Skeletal muscle satellite cell (primary cell): ENCODE data around the gene TMEM126B.
"Not testable (repeated sequence)": the region's sequence is repeated elsewhere in the genome, so short reads cannot be mapped to it uniquely, and the experiment has no call there.

Source experiments
- H3K27me3 ChIP-seq: 2 replicates; pipeline ENCODE4 v1.7.0; 2013; ENCODE audit warnings: low read length; ENCODE audit not compliant: control insufficient read depth, insufficient read depth
- H3K36me3 ChIP-seq: 2 replicates; pipeline ENCODE4 v1.7.0; 2013; ENCODE audit warnings: mild to moderate bottlenecking, control low read depth, low read length; ENCODE audit not compliant: insufficient read depth
- H3K4me1 ChIP-seq: 2 replicates; pipeline ENCODE4 v1.7.0; 2013; ENCODE audit warnings: low read length; ENCODE audit not compliant: control insufficient read depth, insufficient read depth
- H3K4me2 ChIP-seq: 2 replicates; pipeline ENCODE4 v1.7.0; 2013; ENCODE audit warnings: mild to moderate bottlenecking, low read length
- H3K4me3 ChIP-seq: 2 replicates; pipeline ENCODE4 v1.7.0; 2013; ENCODE audit warnings: low read length
- H3K9ac ChIP-seq: 2 replicates; pipeline ENCODE4 v1.7.0; 2013; ENCODE audit warnings: mild to moderate bottlenecking, low read depth, low read length, moderate library complexity
- H3K9me3 ChIP-seq: replicated peaks from 2 replicates; pipeline ENCODE4 v1.7.0; 2013; ENCODE audit warnings: mild to moderate bottlenecking, control low read depth, low read length

The TMEM126B gene

DNA sequence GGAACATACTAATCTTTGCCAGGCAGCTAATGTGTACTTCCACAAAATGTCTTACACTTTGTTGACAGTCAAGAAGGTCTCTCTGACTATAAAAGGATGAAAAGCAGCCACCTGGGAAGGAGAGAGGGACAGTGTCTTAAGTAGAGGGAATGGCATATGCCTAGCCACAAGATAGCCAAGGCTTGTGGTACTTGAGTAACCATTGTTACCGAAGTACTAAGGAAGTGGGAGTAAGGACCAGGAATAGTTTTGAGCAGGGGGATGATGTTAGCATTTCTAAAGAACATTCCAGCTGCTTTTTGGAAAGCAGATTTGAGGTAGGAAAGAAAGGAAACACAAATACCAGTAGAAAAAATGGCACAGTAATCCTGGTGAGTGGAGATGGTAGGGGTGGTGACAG lies 22.7 kb downstream of the TMEM126B start:
- no peak overlapping the region for H3K4me3 ChIP-seq
- no peak overlapping the region for H3K9ac ChIP-seq
- peaks cover 20% of the 10 kb centered on the region for H3K36me3 ChIP-seq
- no peaks in the 10 kb centered on the region for H3K27me3 ChIP-seq
- no peaks in the 10 kb centered on the region for H3K9me3 ChIP-seq
- no peak overlapping the region for H3K4me2 ChIP-seq
- H3K4me1 ChIP-seq, result peaks cover 11% of the 10 kb centered on the region

GRCh38 chr11:85652786-85653447 lies 24.5 kb downstream of the TMEM126B start:
- Histone ChIP-seq H3K36me3 (peaks cover 38% of the 10 kb centered on the region), H3K27me3 (no peaks in the 10 kb centered on the region), H3K4me2 (no peak overlapping the region), H3K4me1 (peaks cover 6% of the 10 kb centered on the region), H3K9me3 (no peaks in the 10 kb centered on the region), H3K9ac (no peak overlapping the region), H3K4me3 (no peak overlapping the region)

DNA sequence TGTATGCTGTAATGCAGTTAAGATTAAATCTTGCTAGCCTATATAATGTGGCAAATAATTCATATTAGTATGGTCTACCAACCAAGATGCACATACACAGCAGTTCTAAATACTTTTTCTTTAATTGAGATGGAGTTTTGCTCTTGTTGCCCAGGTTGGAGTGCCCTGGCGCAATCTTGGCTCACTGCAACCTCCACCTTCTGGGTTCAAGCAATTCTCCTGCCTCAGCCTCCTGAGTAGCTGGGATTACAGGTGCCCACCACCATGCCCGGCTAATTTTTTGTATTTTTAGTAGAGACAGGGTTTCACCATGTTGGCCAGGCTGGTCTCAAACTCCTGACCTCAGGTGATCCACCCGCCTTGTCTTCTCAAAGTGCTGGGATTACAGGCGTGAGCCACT lies 25.9 kb downstream of the TMEM126B start:
- not testable (repeated sequence) for H3K9me3 ChIP-seq, H3K27me3 ChIP-seq, H3K4me3 ChIP-seq, H3K9ac ChIP-seq, H3K4me1 ChIP-seq, H3K4me2 ChIP-seq
- H3K36me3 ChIP-seq, result peaks cover 52% of the 10 kb centered on the region

DNA sequence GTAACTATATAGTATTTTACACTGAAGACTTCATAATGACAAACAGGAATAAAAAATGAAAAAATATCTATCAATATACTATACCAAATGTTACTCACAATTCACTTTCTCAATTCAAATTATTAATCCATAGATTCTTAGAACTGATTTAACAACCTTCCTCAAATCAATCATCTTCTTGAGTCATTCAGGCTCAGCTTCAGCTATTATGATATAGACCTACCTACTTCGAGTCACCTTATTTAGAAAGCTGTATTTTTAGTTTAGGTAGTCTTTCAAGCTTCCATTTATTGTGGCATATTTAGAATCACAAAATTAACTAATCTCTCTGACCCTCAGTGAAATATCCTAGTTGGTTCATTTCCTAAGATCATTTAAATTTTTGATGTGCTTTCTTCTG lies 28.4 kb downstream of the TMEM126B start:
- Histone ChIP-seq H3K9me3 (no peaks in the 10 kb centered on the region), H3K4me2 (no peak overlapping the region), H3K4me3 (no peak overlapping the region), H3K27me3 (no peaks in the 10 kb centered on the region), H3K9ac (no peak overlapping the region), H3K36me3 (peaks cover 66% of the 10 kb centered on the region), H3K4me1 (peaks cover 28% of the 10 kb centered on the region)

- Histone ChIP-seq H3K4me2 (no peak overlapping the region), H3K4me3 (no peak overlapping the region), H3K36me3 (peaks cover 67% of the 10 kb centered on the region), H3K9me3 (no peaks in the 10 kb centered on the region), H3K27me3 (no peaks in the 10 kb centered on the region), H3K4me1 (peaks cover 28% of the 10 kb centered on the region), H3K9ac (no peak overlapping the region)
These were observed 29.8 kb downstream of the TMEM126B start for GRCh38 chr11:85658180-85658579.

- H3K36me3 ChIP-seq, result peaks cover 52% of the 10 kb centered on the region
- no peaks in the 10 kb centered on the region for H3K27me3 ChIP-seq
- H3K9me3 ChIP-seq, result no peaks in the 10 kb centered on the region
- H3K4me1 ChIP-seq, result peaks cover 35% of the 10 kb centered on the region
- H3K9ac ChIP-seq, result peak overlapping the region; percentile 99
- H3K4me3 ChIP-seq, result peak overlapping the region; percentile 95
- peak overlapping the region; percentile 91 for H3K4me2 ChIP-seq
These were observed 33.7 kb downstream of the TMEM126B start for GRCh38 chr11:85661972-85662664.

DNA sequence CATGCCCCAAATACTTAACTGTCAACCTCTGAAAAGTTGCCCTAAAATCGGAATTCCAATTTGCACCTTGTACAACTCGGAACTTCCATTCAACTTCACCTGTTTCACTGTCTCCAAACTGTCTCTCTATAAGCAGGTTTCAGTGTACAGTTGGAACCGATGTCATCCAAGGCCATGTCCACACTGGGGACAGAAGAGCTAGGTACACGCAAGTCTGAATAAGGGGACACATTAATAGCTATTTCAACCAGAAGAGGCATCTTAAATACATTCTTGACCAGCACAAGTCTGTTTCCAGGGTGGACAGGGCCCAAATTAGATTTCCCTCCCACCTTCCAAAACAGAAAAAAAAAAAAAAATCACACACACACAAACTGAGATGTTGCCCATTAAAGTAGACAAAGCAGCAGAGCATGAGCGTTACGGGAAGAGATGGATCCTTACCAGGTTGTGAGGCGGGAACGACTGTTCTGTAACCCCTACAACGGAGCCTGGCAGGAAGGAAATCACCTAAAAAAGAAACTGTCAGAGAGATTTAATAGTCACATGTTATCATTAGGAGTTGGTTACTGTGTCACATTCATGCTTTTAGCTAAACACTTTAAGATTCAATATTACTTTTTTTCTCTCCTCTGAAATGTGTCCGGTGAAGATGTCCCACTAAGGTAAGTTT lies 34.8 kb downstream of the TMEM126B start:
- peak overlapping the region; percentile 99 for H3K9ac ChIP-seq
- peak overlapping the region; percentile 95 for H3K4me3 ChIP-seq
- H3K4me2 ChIP-seq, result peak overlapping the region; percentile 91
- peaks cover 35% of the 10 kb centered on the region for H3K4me1 ChIP-seq
- no peaks in the 10 kb centered on the region for H3K27me3 ChIP-seq
- peaks cover 41% of the 10 kb centered on the region for H3K36me3 ChIP-seq
- no peaks in the 10 kb centered on the region for H3K9me3 ChIP-seq

- Histone ChIP-seq H3K36me3 (peaks cover 33% of the 10 kb centered on the region), H3K9ac (peak overlapping the region; percentile 99)
These were observed 35.6 kb downstream of the TMEM126B start for GRCh38 chr11:85663753-85664614.

DNA sequence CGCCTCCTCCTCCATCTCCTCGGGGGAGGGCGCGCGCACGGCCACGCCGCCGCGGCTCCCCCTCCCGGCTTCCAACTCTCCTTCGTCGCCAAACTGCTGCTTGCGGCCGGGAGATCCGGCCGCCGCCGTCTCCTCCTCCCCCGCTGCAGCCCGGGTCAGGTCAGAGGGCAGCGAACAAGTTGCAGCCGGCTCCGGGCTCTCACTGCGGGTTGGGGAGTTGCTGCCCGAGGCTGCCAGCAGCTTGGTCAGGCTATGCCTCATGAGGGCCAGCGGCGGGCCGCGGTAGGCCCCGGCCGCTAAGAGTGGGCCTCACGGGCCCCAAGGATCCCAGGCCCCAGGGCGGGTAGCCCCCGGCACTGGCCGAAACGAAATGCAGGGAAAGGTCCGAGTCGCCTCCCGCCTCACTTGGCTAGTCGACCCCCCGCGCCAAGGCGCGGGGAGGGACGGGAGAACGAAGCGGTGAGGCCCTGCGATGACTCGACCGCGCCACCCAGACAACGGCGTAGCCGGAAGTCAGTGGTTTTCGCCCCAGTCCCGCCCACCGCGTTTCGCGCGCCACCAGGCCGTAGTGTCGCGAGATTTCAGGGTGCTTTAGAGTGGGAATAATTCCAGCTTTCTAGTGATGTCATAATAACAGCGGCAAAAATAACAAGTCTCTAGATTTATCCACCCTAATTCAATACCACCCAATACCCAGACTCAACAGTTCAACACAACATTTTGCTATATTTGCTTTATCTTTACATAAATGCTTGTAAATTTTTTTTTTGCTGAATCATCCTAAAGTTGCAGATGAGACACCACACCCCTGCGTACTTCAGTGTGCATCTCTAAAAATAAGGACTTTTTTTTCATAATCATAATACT lies 36.5 kb downstream of the TMEM126B start, which contains the start of gene CREBZF:
Gene CREBZF, minus strand, starts transcription at position 515 of the 867 bp plus-strand sequence. Its CDS starts 254 bp downstream, at position 261.
- peak within 1 kb of the TSS; percentile 99 for H3K9ac ChIP-seq
- peaks cover 25% of the 10 kb centered on the region for H3K36me3 ChIP-seq
- H3K4me3 ChIP-seq, result peak within 1 kb of the TSS; percentile 95
- H3K4me1 ChIP-seq, result peaks cover 23% of the 10 kb centered on the region
- H3K27me3 ChIP-seq, result no peaks in the 10 kb centered on the region
- peak within 1 kb of the TSS; percentile 91 for H3K4me2 ChIP-seq
- H3K9me3 ChIP-seq, result no peaks in the 10 kb centered on the region

More at GRCh38 chr11:85663753-85664614, 35.6 kb downstream of the TMEM126B start:
- Histone ChIP-seq H3K4me3 (peak overlapping the region; percentile 95), H3K27me3 (no peaks in the 10 kb centered on the region), H3K9me3 (no peaks in the 10 kb centered on the region), H3K4me1 (peaks cover 32% of the 10 kb centered on the region), H3K4me2 (peak overlapping the region; percentile 91)

DNA sequence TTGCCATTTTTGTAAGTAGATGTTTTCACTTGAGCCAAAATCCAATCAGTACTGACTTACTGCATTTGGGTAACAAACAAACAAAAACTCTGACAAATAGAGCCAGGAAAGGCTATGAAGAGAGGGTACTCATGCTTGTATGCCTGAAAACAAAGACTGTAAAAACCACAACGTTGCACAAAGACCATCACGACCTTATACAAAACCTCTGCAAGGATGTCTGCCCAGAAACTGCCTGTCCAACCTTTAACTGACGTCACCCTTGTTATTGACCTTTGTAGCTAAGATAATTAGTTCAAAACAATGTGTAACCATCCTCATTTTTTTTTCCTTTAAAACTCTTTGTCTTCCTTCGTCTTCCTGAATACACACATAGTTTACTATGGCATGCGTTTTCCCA lies 37.3 kb downstream of the TMEM126B start:
- Histone ChIP-seq H3K9ac (peak overlapping the region; percentile 99), H3K27me3 (no peaks in the 10 kb centered on the region), H3K9me3 (no peaks in the 10 kb centered on the region), H3K4me1 (peaks cover 15% of the 10 kb centered on the region), H3K4me2 (peak overlapping the region; percentile 91), H3K4me3 (no peak overlapping the region), H3K36me3 (peaks cover 16% of the 10 kb centered on the region)
